Prostate gland (tissue), 2 donors: Measurements from ENCODE around the gene ABCA1.

Experiments used
- POLR2A ChIP-seq: fragments of 450-650 bp; IDR thresholded peaks from one replicate; pipeline ENCODE4 v1.6.1; 2016; ENCODE audit warnings: antibody characterized with exemption, mild to moderate bottlenecking
- TF ChIP-seq, protein P1 (sequence below), 4 experiments: fragments of 200-600 bp in 2 of 4; fragments of 450-650 bp in 2 of 4; sonication (generic) in 2 of 4; IDR thresholded peaks; 1 replicate in 3 of 4; 2 replicates in 1 of 4; pipeline ENCODE4 v1.5.1; 2016 to 2019; ENCODE audit warnings: antibody characterized with exemption in 4 of 4, mild to moderate bottlenecking in 2 of 4, moderate library complexity in 2 of 4

DNA sequence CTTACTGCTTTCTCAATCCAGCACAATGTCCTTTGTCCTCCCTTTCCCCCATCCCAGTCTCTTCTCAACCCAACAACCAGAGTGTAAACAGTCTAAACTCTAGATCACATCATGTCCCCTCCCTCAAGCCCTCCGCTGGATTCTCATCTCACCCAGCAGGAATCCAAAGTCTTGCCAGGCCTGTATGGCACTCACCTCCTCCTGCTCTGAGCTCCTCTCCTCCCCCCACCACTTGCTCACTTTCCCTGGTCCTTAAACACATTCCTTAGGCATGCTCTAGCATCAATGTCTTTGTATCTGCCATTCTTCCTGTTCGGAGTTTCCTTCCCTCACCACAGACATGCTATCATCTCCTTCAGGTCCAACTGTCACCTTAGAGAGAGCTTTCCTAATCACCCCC is 85.3 kb downstream of the ABCA1 start:
- TF ChIP-seq, protein P1, sequence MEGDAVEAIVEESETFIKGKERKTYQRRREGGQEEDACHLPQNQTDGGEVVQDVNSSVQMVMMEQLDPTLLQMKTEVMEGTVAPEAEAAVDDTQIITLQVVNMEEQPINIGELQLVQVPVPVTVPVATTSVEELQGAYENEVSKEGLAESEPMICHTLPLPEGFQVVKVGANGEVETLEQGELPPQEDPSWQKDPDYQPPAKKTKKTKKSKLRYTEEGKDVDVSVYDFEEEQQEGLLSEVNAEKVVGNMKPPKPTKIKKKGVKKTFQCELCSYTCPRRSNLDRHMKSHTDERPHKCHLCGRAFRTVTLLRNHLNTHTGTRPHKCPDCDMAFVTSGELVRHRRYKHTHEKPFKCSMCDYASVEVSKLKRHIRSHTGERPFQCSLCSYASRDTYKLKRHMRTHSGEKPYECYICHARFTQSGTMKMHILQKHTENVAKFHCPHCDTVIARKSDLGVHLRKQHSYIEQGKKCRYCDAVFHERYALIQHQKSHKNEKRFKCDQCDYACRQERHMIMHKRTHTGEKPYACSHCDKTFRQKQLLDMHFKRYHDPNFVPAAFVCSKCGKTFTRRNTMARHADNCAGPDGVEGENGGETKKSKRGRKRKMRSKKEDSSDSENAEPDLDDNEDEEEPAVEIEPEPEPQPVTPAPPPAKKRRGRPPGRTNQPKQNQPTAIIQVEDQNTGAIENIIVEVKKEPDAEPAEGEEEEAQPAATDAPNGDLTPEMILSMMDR (IDR thresholded peaks at IDR 0.05) = no peak
- TF ChIP-seq POLR2A = no peak
